ELR (cell line): ENCODE data around the gene CD48.
"Not testable (repeated sequence)": the region's sequence is repeated elsewhere in the genome, so short reads cannot be mapped to it uniquely, and the experiment has no call there.

Source experiments
- DNase-seq: peaks from one replicate; pipeline ENCODE4 v3.0.0-alpha.2; 2015; ENCODE audit warnings: low read depth

The CD48 gene

DNA sequence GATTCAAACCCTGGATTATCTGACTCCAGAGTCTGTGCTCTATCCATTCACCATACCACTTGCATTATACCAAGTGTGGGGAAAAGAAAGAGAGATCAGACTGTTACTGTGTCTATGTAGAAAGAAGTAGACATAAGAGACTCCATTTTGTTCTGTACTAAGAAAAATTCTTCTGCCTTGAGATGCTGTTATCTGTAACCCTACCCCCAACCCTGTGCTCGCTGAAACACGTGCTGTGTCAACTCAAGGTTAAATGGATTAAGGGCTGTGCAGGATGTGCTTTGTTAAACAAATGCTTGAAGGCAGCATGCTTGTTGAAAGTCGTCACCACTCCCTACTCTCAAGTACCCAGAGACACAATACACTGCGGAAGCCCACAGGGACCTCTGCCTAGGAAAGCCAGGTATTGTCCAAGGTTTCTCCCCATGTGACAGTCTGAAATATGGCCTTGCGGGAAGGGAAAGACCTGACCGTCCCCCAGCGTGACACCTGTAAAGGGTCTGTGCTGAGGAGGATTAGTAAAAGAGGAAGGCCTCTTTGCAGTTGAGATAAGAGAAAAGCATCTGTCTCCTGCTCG is 59.5 kb downstream of the CD48 start:
- DNase-seq = not testable (repeated sequence)

DNA sequence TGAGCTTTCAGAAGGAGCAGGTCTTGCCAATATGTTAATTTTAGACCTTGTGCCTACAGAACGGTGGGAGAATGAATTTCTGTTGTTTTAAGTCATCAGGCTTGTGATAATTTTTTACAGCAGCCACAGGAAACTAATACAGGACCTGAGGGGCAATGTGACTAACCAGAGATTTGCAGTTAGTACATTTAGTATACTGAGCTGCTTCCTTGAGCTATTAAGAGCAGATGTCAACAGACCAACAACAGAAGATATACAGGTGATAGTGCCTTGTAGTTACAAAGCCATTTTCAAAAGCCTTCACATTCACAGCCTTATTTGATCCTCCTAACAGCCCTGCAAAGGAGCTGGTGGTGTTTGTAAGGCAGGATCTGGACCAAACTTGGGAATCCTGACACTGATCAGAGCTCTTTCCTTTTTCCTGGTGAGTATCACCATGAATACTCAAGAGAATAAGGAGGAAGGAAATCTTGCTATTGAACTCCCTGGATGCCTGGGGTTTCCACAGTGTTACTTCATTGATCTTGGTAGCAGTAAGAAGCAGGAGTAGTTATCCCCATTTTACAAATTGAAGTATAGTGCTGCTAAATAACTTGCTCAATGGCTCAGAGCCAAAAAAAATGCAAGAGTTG is 60.1 kb downstream of the CD48 start:
- no peak for DNase-seq

DNA sequence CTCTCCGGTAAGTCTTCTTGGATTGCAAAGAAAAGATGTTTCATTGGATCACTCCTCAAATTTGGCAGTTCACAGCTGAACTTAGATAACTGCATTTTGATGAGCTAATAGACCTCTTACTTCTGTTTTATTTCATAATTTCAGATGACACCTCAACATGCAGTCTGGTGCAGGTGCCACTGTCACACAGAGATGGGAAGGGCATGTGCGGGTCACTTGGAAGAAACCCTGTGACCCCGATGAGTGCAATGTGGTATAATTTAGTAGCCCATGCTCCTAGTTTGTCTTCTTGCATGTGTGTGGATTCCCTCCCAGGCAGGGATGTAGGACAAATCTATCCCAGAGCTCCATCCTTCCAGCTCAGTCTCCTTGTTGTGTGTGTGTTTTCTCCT is 64.3 kb downstream of the CD48 start:
- DNase-seq = no peak

DNA sequence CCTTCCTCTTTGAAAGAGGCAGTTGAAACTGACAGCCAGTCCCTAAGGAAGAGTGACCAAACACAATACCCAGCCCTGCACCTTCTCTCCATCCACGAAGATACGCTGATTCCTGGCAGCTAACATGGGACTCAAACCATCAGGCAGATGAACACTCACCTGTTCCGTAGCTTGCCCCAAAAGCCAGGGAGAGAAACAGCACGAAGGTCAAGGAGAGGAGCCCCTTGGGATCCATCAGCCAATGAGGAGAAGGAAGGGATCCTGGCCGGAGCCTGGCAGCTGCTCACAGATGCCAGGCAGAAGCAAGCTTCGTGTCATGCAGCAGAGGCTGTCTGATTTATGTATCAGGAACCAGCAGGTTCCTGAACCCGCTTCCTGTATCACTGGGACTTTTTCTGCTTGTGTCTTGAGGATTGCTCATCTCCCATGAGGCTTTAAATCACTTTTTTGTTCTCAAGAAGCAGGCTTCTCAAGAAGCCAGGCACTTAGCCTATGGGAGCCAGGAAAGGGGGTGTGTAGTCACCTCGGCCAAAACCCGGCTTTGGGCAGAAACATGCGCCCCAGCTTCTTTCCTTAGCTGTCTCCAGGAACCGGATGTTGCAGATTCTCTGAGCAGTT is 64.8 kb downstream of the CD48 start, which contains the start of gene SLAMF1:
Gene SLAMF1, minus strand, starts transcription at position 334 of the 618 bp plus-strand sequence. Its CDS starts 99 bp downstream, at position 235.
- no peak for DNase-seq

DNA sequence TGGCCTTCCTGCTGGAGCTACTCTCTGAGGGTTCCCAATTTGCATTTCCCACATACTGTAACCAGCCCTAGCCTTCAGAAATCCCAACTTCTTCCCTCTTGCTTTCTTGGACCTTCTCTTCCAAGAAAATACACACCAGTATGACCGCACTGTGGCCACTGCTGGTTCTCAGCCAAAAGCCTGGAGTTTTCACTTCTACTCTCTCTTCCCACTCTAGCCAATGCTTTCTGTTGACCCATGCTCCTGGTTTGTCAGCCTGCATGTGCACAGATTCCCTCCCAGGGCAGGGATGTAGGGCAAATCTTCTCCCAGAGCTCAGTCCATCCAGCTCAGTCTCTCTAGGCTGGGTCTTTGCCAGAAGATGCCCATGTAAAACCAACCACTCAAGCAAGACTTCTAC is 65.4 kb downstream of the CD48 start:
- DNase-seq = no peak

DNA sequence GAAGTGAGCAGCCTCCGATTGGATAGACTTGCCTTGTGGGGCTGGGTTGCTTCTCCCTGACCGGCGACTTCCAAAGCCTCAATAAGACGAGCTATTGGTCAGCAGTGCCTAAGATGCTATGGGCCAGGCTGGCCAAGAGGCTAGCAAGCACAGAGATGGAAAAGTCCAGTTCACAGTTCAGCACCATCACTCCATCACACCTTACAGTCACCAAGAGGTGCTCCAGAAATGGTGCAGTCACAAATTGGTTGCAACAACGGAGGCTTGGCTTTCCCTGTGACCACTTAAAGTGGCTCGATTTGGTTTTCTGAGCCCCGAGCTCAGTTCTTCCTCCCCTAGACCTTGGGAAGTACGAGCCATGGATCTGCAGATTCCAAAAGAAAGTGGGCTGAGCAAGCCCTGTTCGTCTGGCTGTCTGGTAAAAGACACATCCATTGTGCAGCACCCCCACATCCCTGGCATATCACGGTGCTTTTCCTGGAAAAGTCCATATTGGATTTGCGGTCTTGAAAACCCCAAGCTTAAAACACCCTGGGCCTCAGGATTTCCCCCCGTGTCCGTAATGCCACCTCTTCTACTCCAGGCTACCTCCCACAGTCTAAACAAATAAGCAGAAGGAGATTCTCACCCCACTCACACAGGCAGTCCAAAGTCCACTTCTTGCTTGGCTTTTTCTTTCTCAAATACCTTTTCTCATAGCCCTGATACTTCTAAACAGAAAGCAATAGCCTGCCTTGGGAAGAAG is 66.1 kb downstream of the CD48 start:
- DNase-seq = no peak

DNA sequence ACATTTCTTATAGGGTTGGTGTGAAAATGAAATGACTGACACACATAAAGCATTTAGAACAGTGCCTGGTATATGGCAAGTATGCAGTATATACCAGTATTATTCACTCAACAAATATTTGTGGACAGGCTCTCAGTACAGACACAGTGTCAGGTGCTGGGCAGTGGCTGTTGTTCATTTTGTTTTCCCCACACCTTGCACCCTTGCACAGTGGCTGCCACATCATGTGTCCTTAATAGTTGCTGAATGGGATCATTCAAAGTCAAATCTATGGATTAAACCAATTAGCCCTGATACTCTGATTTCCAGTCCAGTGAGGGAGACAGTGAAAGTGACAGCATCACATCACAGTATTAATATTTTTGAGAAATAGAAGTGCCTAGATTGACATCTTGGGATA is 67.2 kb downstream of the CD48 start:
- no peak for DNase-seq

DNA sequence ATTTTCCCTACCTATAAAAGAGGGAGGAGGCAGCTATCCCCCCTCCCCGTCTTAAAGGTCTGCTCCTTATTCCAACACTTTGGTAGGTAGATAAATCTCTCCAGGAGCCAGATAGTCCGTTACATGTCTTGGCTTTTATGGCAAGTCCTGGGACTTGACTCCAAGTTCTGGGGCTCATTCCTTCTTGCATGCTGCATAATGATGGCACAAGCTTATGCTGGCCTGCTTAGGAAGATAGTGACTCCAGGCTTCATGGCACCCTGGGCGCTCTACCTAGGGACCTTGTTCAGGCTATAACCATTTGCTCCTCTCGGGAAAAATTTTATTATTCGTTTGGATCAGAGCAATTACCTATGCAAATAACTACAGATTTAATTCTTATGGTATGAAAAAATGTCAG is 68.5 kb downstream of the CD48 start:
- no peak for DNase-seq

DNA sequence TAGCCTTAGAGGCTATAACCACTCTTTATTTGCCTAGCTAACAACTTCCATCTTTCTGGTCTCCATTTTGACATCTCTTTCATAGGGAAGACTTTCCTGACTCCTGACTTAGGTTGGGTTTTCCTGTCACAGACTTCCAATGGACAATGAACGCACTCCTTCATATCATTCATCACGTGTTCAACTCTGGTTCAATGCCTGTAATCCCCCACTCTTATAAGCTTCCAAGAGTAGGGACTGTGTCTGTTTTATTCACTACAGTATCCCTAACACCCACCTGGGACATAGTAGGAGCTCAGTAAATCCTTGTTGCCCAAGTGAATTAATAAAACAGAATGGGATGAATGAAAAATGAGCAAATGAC is 69.4 kb downstream of the CD48 start:
- DNase-seq = no peak

DNA sequence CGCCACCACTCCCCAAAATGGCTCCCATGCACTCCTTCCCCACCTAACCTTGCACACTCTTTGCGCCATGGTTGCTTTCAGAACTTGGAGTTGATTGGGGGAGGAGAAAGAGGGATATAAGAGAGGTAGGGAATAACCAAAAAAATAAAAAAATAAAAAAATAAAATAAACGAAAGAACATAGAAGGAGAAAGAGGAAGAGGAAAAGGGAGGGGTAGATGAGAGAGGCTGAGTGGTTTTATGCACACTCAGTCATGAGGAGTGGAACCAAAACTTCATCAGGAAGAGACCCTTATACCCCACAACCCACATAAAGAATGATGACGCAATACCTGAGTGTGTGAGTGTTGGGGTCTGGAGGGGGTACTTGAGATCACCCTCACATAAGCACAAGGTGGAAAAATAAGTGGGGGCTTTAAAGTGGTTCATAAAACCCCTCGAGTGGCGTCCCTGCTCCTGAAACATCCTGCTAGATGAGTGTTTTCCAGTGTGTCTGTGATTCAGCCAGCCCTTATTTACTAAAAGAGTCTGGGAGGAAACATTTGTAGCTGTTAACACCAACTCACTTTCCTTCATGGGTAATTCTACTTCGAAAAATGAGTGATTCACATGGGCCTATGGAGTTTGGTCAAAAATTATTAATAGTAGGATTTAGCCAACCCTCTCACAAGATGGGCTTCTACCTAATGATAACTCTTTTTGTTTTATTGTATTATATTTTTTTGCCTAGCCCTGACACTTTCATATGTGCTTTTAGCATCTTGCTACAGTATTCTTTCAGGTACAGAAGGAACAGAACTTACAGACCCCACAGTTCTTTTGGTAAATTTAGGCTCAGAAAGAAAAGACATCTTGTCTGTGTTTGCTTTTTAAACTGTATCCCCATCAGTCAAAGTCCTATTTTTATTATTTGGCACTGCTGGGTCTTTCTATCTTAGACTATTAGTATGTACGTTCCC is 70.0 kb downstream of the CD48 start:
- no peak for DNase-seq

DNA sequence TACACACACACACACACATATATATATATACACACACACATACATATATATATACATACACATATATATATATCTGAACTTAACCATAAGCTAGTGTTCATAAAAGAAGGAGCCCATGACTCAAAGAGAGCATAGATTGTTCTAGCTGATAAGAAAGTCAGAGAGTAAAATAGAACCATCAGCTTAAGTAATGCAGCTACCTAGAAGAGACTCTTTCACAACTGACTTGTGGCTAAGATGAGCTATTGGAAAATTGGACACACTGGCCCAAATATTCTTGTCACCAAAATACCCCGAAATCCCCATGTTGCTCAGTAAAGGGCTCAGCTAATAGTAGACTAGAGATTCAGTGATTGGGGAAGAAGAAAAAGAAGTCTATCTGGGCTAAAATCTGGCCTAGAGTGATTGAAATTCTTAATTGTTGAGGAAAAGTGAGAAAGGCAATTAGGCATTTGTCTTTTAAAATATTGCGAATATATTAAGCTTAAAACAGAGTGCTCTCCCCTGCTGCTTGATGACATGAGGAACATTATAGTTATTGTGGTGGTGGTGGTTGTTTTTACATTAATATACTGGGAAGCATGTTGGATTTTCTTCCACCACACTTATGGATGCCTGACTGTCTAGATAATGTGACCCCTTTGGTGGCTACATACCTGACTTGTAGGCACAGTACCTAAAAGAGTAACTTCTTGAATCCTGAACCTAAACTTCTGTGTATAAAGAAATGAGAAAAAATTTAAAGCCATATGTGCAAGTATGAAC is 71.1 kb downstream of the CD48 start:
- DNase-seq = no peak

DNA sequence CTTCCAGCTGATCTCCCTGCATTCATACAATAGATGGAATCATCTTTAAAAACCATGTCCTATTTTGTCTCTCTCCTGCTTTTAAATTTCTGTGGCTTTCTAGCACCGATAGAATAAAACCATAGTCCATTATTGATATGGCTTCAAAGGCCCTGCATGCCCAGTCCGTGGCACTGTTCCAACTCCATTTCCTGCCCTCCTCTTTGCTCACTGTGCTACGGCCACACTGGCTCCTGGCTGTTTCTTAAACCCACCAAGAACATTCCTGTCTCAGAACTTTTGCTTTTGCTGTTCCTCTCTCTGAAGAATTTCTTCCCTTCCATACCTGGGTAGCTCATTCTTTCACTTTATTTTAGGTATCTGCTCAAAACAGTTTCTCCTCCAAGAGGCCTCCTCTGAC is 72.0 kb downstream of the CD48 start:
- no peak for DNase-seq

DNA sequence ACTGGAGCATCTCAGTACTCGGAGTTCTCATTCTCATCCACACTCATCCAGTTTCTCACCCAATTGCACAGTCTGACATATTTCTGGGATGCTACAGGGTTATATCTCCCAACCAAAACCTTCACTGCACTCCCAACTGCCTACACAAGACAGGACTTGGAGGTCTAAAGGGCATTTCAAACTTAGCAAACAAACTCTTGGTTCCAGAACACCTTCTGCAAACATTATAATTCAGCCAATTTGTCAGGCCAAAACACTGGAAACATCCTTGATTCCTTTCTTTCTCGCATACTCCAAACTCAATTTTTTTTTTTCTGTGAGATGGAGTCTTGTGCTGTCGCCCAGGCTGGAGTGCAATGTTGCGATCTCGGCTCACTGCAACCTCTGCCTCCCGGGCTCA is 72.7 kb downstream of the CD48 start:
- no peak for DNase-seq

DNA sequence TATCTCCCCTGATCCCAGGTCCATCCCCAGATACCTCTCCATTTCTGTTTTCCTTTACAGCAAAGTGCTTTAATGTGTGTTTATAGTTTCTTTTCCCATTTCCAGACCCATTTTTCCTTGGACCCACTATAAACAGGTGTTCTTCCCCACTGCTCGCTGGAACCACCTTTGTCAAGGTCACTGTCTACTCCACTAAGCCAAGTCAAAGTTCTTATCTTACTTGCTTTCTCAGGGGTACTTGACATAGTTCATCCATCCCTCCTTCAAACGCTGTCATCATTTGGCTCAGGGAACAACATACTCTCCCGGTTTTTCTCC is 73.1 kb downstream of the CD48 start:
- no peak for DNase-seq

DNA sequence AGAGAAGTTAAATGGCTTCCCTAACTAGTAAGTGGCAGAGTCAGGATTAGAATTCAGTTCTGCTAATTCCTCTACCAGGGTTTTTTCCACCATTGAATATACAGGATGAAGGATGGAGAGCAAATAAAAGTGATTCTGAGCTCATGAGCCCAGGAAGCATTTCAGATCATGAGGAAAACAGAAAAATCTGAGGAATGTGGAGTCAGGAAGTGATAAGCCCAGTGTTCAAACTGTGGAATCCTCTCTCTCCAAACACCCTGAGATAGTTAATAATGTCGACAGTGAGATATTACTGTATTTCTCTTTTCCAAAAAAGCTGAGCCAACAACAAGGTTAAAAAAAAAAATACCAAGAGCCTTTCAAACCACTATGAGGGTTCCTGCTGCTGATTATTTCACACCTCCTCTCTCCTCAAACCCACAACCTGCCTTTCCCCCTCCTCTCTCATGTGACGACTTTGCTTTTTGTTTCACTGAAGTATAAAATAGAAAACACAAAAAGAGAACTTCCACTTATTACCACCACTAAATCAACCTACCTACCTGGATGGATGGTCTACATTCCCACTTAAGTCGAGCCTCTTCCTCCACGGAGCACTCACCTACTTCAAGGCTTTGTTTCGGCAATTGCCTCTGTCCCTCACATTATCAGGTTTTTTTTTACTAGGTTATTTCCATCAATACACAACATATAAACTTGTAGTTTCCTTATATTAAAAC is 73.6 kb downstream of the CD48 start:
- peak; percentile 36 for DNase-seq

DNA sequence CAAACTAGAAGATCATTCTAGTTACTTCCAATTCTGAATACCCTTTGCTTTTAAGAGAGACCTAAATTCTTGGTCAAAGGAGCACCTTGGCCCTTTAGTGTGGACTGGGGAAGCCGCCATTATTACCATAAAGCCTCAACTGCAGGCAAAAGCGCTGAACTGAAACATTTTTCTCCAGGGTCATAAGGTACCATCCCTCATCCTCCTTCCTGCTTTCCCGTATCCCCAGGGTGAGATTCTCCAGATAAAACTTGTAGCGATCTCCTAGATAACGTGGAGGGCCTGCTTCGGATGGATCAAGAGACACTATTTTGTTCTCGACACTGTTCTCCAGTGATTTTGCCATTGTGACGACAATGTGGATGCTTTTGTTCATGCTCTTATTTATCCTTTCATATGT is 74.6 kb downstream of the CD48 start:
- no peak for DNase-seq

DNA sequence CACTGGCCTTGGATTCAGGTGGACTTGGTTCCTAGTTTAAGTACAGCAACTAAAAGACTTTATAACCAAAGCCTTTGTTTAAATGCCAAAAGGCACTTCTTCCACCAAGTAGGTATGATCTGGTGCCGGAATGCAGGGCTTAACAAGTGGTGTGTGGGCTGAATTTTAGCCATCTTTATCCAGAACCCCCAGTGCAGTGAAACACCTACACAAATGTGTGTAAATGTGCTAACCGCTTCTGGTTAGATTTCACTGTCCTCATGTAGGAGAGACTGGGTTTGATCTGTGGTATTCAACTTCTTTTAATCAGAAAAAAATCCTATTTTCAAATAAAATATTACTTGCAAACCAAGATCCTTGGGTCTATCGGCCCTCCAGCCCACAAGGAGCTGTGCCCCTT is 75.1 kb downstream of the CD48 start:
- DNase-seq = no peak

DNA sequence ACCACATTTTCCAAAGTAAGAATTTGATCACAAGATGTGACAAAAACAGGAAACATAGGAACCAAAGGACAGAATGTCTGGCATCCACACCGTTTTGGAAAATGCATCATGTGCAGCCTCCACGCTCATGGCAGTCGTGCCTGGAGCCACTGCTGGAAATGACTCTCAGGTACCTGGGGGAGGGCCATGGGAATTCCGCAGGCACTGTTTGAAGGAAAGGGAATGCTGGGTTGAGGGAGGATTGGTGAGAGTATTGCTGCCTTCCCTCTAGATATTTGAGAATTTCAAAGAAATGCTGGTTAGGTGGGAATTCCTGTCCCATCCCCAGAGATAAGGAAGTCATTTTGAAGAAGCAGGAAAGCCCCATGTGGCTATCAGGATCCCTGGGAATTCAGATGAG is 75.5 kb downstream of the CD48 start:
- DNase-seq = no peak

DNA sequence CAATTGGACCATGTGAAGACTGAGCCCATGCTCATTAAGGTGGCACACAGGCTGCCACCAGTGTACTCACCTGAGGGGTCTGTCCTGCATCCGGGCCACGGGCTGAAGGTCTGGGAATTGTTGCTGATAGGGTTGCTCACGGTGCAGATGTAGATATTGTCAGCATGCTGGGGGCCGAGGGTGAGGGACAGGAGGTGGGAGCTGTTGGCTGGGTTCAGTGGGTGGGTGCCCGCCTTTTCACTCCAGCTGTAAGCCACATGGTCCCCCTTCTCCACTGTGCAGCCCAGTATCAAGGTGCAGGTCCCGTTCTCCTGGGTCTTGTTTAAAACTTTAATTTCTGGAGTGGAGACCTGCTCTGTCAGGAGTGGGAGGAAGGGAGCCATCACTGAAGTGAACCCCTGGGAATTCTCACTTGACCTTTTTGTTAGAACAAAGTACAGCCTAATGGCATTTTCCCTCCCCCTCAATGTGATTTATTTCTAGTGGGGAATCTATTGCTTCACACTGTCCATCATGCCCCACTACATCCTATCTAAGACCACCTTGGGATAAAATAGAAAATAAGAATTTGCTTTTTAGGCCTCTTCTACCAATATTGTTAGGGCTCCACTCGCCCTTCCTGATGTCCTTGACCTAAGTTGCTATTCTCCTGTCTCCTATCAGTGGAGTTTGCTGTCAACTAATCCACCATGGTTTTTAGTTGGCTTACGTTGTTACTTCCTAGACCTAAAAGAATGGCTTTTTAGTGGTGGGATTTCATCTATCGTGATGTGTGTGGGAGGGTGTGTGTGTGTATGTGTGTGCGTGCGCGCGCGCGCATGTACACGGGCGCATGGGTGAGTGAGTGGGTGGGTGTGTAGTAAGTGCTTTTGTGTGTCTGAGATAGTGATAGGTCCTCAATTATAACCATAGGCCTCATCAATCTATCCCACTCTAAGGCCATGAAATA is 76.8 kb downstream of the CD48 start:
- DNase-seq = no peak
